Measurements from ENCODE around the gene COL4A6.
"Not testable (repeated sequence)": the region's sequence is repeated elsewhere in the genome, so short reads cannot be mapped to it uniquely, and the experiment has no call there.

The COL4A6 gene

DNA sequence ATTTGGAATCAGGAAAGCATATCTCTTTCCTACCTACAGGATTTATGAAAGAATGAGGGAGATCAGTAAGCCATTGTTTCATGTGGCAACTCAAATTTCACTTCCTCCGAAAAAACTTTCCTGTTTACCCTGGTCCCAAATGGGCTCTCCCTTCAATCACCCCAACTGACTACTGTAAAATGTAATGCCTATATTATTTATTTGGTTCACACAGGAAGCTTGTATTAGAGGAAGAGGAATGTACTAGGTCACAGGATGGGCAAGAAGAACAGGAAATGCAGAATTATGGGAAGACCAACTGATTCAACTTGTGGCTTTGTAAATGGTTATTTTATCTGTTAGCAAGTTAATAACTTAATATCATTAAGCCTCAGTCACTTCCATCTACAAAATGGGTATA, 23.1 kb downstream of the COL4A6 start:
- no peaks in the 10 kb centered on the region for H3K36me3 ChIP-seq (ENCODE audit: control insufficient read depth in 2 of 2, insufficient read depth in 2 of 2, low read length in 2 of 2)
- H3K4me3 ChIP-seq (ENCODE audit: low read length in 2 of 2) = no peak overlapping the region
- no peaks in the 10 kb centered on the region for H3K9me3 ChIP-seq (ENCODE audit: control insufficient read depth in 2 of 2, low read length in 2 of 2)
- H3K27me3 ChIP-seq (ENCODE audit: control insufficient read depth in 2 of 2, insufficient read depth in 2 of 2, low read length in 2 of 2) = no peaks in the 10 kb centered on the region
- H3K4me1 ChIP-seq (ENCODE audit: control insufficient read depth in 2 of 2, insufficient read depth in 2 of 2, low read length in 2 of 2) = no peaks in the 10 kb centered on the region
- H3K27ac ChIP-seq (ENCODE audit: low read depth in 2 of 2, low read length in 2 of 2) = no peak overlapping the region
- H3K9ac ChIP-seq (ENCODE audit: low read depth in 1 of 2, low read length in 2 of 2) = no peak overlapping the region

DNA sequence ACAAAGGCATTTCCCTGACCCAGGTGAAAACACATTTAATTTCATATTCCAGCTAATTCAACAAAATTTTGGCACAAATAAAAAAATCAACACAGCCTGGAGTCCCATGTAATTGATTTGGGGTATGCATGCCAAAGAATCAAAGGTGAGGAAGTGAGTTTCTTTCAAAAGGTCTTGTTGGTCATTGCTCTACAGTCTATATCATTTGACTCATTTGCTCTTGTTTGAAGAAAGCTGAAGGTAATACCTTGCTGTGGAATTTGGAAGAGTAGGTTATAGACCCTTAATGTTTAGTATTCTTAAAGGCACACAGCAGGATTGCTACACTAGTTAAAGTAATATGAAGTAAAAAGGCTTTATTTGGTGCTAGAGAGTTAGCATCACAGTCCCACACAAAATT, 25.4 kb downstream of the COL4A6 start:
- H3K27ac ChIP-seq (ENCODE audit: low read depth in 2 of 2, low read length in 2 of 2) = no peak overlapping the region
- no peaks in the 10 kb centered on the region for H3K27me3 ChIP-seq (ENCODE audit: control insufficient read depth in 2 of 2, insufficient read depth in 2 of 2, low read length in 2 of 2)
- H3K36me3 ChIP-seq (ENCODE audit: control insufficient read depth in 2 of 2, insufficient read depth in 2 of 2, low read length in 2 of 2) = no peaks in the 10 kb centered on the region
- H3K4me1 ChIP-seq (ENCODE audit: control insufficient read depth in 2 of 2, insufficient read depth in 2 of 2, low read length in 2 of 2) = no peaks in the 10 kb centered on the region
- no peak overlapping the region for H3K4me3 ChIP-seq (ENCODE audit: low read length in 2 of 2)
- H3K9ac ChIP-seq (ENCODE audit: low read depth in 1 of 2, low read length in 2 of 2) = no peak overlapping the region
- no peaks in the 10 kb centered on the region for H3K9me3 ChIP-seq (ENCODE audit: control insufficient read depth in 2 of 2, low read length in 2 of 2)

DNA sequence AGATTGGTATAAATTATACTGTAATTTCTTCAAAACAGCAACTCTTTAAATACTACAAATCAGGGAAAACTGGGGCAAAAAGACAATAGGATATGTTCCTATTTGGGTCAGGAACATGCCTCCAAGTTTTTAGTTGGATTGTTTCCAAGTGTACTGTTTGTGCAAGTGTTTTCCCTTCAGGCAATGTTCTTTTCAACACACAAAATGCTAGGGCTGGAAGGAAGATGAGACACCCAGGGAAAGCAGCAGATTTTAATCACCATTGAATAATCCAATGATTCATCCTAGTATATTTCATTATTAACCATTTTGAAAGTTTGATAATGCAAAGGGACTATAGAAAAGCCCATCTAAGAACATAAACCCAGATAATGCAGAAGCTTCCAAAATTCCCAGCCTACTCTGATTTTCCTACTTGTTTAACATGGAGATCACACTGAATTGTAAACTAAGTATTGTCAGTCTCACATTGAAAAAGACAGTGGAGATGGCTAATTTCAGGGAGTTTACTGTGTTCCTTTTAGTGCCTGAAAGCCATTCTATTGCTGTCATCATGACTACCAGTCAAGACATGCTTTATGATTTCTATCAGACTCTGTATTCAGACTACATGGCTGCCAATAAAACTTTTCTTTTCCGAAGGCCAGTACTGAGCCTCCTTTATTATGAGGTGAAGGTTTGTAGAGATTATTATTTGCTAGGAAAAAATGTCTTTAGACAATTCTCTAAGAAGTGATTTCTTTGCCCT, 38.6 kb downstream of the COL4A6 start:
- Histone ChIP-seq H3K4me1 (ENCODE audit: control insufficient read depth in 2 of 2, insufficient read depth in 2 of 2, low read length in 2 of 2) (no peaks in the 10 kb centered on the region), H3K9ac (ENCODE audit: low read depth in 1 of 2, low read length in 2 of 2) (no peak overlapping the region), H3K9me3 (ENCODE audit: control insufficient read depth in 2 of 2, low read length in 2 of 2) (no peaks in the 10 kb centered on the region), H3K4me3 (ENCODE audit: low read length in 2 of 2) (no peak overlapping the region), H3K36me3 (ENCODE audit: control insufficient read depth in 2 of 2, insufficient read depth in 2 of 2, low read length in 2 of 2) (no peaks in the 10 kb centered on the region), H3K27ac (ENCODE audit: low read depth in 2 of 2, low read length in 2 of 2) (no peak overlapping the region), H3K27me3 (ENCODE audit: control insufficient read depth in 2 of 2, insufficient read depth in 2 of 2, low read length in 2 of 2) (peaks cover 0 to 2% of the 10 kb centered on the region in 2 donors)

DNA sequence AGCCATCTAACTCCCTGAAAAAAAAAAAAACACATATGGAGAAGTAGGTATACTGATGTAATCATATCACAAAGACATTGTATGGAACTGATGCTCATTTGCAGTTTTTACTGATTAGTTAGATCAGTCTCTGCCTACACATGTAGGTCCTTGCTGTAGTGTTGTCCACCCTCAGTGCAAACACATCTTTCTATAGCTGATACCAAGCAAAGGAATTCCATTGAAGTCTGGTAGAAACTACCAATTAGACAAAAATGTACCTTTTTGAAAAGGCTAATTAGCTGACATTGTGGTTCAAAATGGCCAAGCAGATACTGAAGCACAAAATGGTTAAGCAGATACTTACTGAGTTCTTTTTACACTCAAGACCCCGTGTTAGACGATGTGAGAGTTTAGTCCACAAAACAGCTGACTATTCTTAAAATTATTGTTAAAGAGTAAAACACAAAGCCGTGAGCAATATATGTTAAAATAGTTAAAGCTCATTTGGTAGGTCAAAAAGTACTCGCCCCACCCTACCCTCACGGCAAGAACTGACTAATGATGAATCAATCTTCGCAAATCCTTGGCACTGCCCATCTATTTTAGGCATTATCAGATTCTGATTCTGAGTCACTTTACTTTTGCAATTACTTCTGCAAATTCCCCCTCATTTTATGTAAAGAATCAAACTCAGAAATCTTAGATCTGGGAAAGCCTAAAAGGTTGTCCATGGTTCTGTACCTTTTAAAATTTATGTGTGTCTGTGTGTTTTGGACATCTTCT, 40.4 kb downstream of the COL4A6 start:
- Histone ChIP-seq H3K4me1 (ENCODE audit: control insufficient read depth in 2 of 2, insufficient read depth in 2 of 2, low read length in 2 of 2) (no peaks in the 10 kb centered on the region), H3K36me3 (ENCODE audit: control insufficient read depth in 2 of 2, insufficient read depth in 2 of 2, low read length in 2 of 2) (no peaks in the 10 kb centered on the region), H3K9me3 (ENCODE audit: control insufficient read depth in 2 of 2, low read length in 2 of 2) (no peaks in the 10 kb centered on the region), H3K9ac (ENCODE audit: low read depth in 1 of 2, low read length in 2 of 2) (no peak overlapping the region), H3K27me3 (ENCODE audit: control insufficient read depth in 2 of 2, insufficient read depth in 2 of 2, low read length in 2 of 2) (peaks cover 0 to 2% of the 10 kb centered on the region in 2 donors), H3K4me3 (ENCODE audit: low read length in 2 of 2) (no peak overlapping the region), H3K27ac (ENCODE audit: low read depth in 2 of 2, low read length in 2 of 2) (no peak overlapping the region)

DNA sequence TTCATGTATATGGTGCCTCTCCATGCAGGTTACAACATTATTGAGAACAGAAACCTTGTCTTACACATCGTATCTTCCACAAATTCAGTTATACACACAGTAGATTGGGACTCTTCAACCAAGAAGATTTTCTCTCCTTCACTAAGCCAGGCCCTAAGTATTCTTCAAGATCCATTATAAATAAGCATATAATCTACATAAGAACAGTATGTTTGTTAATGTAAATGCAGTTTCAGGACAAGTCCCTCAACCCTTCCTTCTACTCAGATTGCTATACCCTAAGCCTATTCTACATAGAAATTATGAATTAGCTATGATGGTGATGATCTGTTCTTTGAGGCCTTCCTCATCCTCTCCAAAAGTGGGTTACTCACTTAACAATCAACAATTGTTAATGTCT, 41.2 kb downstream of the COL4A6 start:
- Histone ChIP-seq H3K36me3 (ENCODE audit: control insufficient read depth in 2 of 2, insufficient read depth in 2 of 2, low read length in 2 of 2) (no peaks in the 10 kb centered on the region), H3K9me3 (ENCODE audit: control insufficient read depth in 2 of 2, low read length in 2 of 2) (no peaks in the 10 kb centered on the region), H3K4me1 (ENCODE audit: control insufficient read depth in 2 of 2, insufficient read depth in 2 of 2, low read length in 2 of 2) (no peaks in the 10 kb centered on the region), H3K4me3 (ENCODE audit: low read length in 2 of 2) (no peak overlapping the region), H3K27ac (ENCODE audit: low read depth in 2 of 2, low read length in 2 of 2) (no peak overlapping the region), H3K9ac (ENCODE audit: low read depth in 1 of 2, low read length in 2 of 2) (no peak overlapping the region), H3K27me3 (ENCODE audit: control insufficient read depth in 2 of 2, insufficient read depth in 2 of 2, low read length in 2 of 2) (peaks cover 0 to 2% of the 10 kb centered on the region in 2 donors)

- no peak overlapping the region for H3K27ac ChIP-seq (ENCODE audit: low read depth in 2 of 2, low read length in 2 of 2)
- no peaks in the 10 kb centered on the region for H3K4me1 ChIP-seq (ENCODE audit: control insufficient read depth in 2 of 2, insufficient read depth in 2 of 2, low read length in 2 of 2)
- H3K9ac ChIP-seq (ENCODE audit: low read depth in 1 of 2, low read length in 2 of 2) = no peak overlapping the region
- H3K4me3 ChIP-seq (ENCODE audit: low read length in 2 of 2) = no peak overlapping the region
- no peaks in the 10 kb centered on the region for H3K9me3 ChIP-seq (ENCODE audit: control insufficient read depth in 2 of 2, low read length in 2 of 2)
- H3K36me3 ChIP-seq (ENCODE audit: control insufficient read depth in 2 of 2, insufficient read depth in 2 of 2, low read length in 2 of 2) = no peaks in the 10 kb centered on the region
- H3K27me3 ChIP-seq (ENCODE audit: control insufficient read depth in 2 of 2, insufficient read depth in 2 of 2, low read length in 2 of 2) = peaks cover 0 to 2% of the 10 kb centered on the region in 2 donors
These were observed 41.9 kb downstream of the COL4A6 start for GRCh38 chrX:108396188-108396891.

- H3K9ac ChIP-seq (ENCODE audit: low read depth in 1 of 2, low read length in 2 of 2) = not testable (repeated sequence)
These were observed 47.1 kb downstream of the COL4A6 start for GRCh38 chrX:108390976-108391717.

GRCh38 chrX:108384783-108385182, 53.4 kb downstream of the COL4A6 start:
- Histone ChIP-seq H3K4me1 (ENCODE audit: control insufficient read depth in 2 of 2, insufficient read depth in 2 of 2, low read length in 2 of 2) (no peaks in the 10 kb centered on the region), H3K9ac (ENCODE audit: low read depth in 1 of 2, low read length in 2 of 2) (no peak overlapping the region), H3K36me3 (ENCODE audit: control insufficient read depth in 2 of 2, insufficient read depth in 2 of 2, low read length in 2 of 2) (no peaks in the 10 kb centered on the region), H3K27ac (ENCODE audit: low read depth in 2 of 2, low read length in 2 of 2) (no peak overlapping the region), H3K4me3 (ENCODE audit: low read length in 2 of 2) (no peak overlapping the region), H3K9me3 (ENCODE audit: control insufficient read depth in 2 of 2, low read length in 2 of 2) (no peaks in the 10 kb centered on the region), H3K27me3 (ENCODE audit: control insufficient read depth in 2 of 2, insufficient read depth in 2 of 2, low read length in 2 of 2) (no peaks in the 10 kb centered on the region)

More at GRCh38 chrX:108390976-108391717, 47.1 kb downstream of the COL4A6 start:
- H3K9me3 ChIP-seq (ENCODE audit: control insufficient read depth in 2 of 2, low read length in 2 of 2); H3K27ac ChIP-seq (ENCODE audit: low read depth in 2 of 2, low read length in 2 of 2); H3K4me3 ChIP-seq (ENCODE audit: low read length in 2 of 2); H3K4me1 ChIP-seq (ENCODE audit: control insufficient read depth in 2 of 2, insufficient read depth in 2 of 2, low read length in 2 of 2); H3K27me3 ChIP-seq (ENCODE audit: control insufficient read depth in 2 of 2, insufficient read depth in 2 of 2, low read length in 2 of 2); H3K36me3 ChIP-seq (ENCODE audit: control insufficient read depth in 2 of 2, insufficient read depth in 2 of 2, low read length in 2 of 2): not testable (repeated sequence)

DNA sequence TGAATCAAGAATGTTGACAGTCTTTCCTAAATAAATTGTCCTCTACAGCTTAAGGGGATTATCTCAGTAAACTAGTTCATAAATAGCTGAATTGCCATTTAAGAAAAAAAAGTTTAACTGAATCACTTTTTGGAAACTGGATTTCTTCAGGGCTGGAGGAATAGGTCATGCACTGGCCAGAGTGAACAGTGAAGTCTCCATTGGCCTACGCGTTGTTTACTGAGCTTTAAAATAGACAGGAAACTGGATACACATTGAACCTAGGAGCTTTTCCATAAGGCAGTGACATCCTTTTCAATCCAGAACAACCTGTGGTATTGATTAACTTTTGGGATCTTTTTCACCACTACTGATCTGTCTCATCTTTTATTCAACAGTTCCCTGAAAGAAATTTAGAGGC, 58.0 kb downstream of the COL4A6 start:
- no peak overlapping the region for H3K27ac ChIP-seq (ENCODE audit: low read depth in 2 of 2, low read length in 2 of 2)
- H3K9ac ChIP-seq (ENCODE audit: low read depth in 1 of 2, low read length in 2 of 2) = no peak overlapping the region

More for the DNA sequence above, 58.0 kb downstream of the COL4A6 start:
- Histone ChIP-seq H3K36me3 (ENCODE audit: control insufficient read depth in 2 of 2, insufficient read depth in 2 of 2, low read length in 2 of 2) (no peaks in the 10 kb centered on the region), H3K9me3 (ENCODE audit: control insufficient read depth in 2 of 2, low read length in 2 of 2) (no peaks in the 10 kb centered on the region), H3K4me3 (ENCODE audit: low read length in 2 of 2) (no peak overlapping the region), H3K4me1 (ENCODE audit: control insufficient read depth in 2 of 2, insufficient read depth in 2 of 2, low read length in 2 of 2) (no peaks in the 10 kb centered on the region), H3K27me3 (ENCODE audit: control insufficient read depth in 2 of 2, insufficient read depth in 2 of 2, low read length in 2 of 2) (no peaks in the 10 kb centered on the region)
